Mesothelial cell of epicardium (in vitro differentiated cells): ENCODE data around the gene TXN. TPM values are rescaled to one million over a fixed set of nuclear protein-coding genes. Genes with fewer than 3 reads are reported as not detected.

ENCODE experiments used
- DNase-seq, 2 experiments: peaks; one replicate each; pipeline ENCODE4 v3.0.0; 2021; ENCODE audit warnings: low spot score in 2 of 2; ENCODE audit not compliant: unreplicated experiment in 2 of 2
- H3K27ac Mint-ChIP-seq: 2 replicates; pipeline ENCODE4 v1.8.0; 2021; ENCODE audit warnings: mixed read lengths
- H3K27me3 Mint-ChIP-seq: 2 replicates; pipeline ENCODE4 v1.8.0; 2021; ENCODE audit warnings: low read depth, mixed read lengths
- H3K36me3 Mint-ChIP-seq: 2 replicates; pipeline ENCODE4 v1.8.0; 2021; ENCODE audit warnings: mixed read lengths
- H3K4me1 Mint-ChIP-seq: 2 replicates; pipeline ENCODE4 v1.8.0; 2021; ENCODE audit warnings: mixed read lengths
- H3K4me3 Mint-ChIP-seq: 2 replicates; pipeline ENCODE4 v1.8.0; 2021; ENCODE audit warnings: mild to moderate bottlenecking, moderate library complexity, mixed read lengths
- H3K9me3 Mint-ChIP-seq: 2 replicates; pipeline ENCODE4 v1.8.0; 2021; ENCODE audit warnings: mixed read lengths
- total RNA-seq: library from RNA; stranded (reverse); gene quantifications from 3 replicates; pipeline ENCODE4 v1.2.1, GENCODE V29; 2021
- TF ChIP-seq, protein P1 (sequence below): fragments of 200-600 bp; sonication (generic); IDR thresholded peaks from one replicate; pipeline ENCODE4 v1.5.0; 2021; ENCODE audit warnings: antibody characterized with exemption; ENCODE audit not compliant: unreplicated experiment

The TXN gene
- total RNA-seq, 1 donor from 2014 or later = 114 TPM

DNA sequence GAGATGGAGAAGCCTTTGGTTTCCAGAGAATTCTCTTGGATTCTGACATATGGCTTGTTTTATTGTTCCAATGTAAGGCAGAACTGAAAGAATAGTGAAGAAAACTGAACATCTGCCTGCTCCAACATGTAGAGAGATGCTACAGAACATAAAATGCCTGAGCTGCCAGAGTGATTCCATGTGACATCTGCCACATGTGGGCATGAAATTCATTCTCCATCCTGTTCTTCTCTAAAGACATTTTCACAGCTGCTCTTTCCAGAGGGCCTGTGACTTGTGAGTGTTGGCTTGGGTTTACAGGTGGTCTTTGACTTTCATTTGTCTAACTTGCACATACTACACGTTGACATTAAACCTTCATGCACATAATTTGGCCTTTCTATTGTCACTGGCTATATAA, 33.7 kb upstream of the TXN start:
- H3K27ac Mint-ChIP-seq = no peak overlapping the region
- no peaks in the 10 kb centered on the region for H3K9me3 Mint-ChIP-seq
- DNase-seq = no peak
- no peaks in the 10 kb centered on the region for H3K27me3 Mint-ChIP-seq
- no peaks in the 10 kb centered on the region for H3K36me3 Mint-ChIP-seq
- TF ChIP-seq, protein P1, sequence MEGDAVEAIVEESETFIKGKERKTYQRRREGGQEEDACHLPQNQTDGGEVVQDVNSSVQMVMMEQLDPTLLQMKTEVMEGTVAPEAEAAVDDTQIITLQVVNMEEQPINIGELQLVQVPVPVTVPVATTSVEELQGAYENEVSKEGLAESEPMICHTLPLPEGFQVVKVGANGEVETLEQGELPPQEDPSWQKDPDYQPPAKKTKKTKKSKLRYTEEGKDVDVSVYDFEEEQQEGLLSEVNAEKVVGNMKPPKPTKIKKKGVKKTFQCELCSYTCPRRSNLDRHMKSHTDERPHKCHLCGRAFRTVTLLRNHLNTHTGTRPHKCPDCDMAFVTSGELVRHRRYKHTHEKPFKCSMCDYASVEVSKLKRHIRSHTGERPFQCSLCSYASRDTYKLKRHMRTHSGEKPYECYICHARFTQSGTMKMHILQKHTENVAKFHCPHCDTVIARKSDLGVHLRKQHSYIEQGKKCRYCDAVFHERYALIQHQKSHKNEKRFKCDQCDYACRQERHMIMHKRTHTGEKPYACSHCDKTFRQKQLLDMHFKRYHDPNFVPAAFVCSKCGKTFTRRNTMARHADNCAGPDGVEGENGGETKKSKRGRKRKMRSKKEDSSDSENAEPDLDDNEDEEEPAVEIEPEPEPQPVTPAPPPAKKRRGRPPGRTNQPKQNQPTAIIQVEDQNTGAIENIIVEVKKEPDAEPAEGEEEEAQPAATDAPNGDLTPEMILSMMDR = no peak
- H3K4me1 Mint-ChIP-seq = peaks cover 3% of the 10 kb centered on the region
- H3K4me3 Mint-ChIP-seq = no peak overlapping the region

DNA sequence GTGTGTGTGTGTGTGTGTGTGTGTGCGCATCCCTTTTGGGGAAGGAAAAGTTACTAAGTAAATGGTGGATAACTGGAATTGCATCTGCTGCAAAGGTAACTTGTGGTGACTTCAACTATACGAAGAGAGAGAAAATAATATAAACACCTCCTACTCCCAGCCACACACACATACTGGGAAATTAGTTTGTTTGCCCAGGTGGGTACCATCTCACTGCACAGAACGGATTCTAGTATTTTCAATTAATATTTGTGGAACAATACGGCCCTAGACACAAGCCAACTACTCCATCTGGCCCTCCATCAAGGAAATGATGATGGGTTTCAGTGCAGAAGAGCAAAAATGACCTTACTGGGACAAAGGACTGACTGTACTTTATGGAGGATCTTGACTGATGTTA, 32.2 kb upstream of the TXN start:
- Mint-ChIP-seq H3K27me3 (no peaks in the 10 kb centered on the region), H3K4me1 (peaks cover 10% of the 10 kb centered on the region), H3K9me3 (no peaks in the 10 kb centered on the region), H3K4me3 (no peak overlapping the region), H3K27ac (no peak overlapping the region), H3K36me3 (no peaks in the 10 kb centered on the region)
- no peak for DNase-seq
- TF ChIP-seq, protein P1 = no peak

DNA sequence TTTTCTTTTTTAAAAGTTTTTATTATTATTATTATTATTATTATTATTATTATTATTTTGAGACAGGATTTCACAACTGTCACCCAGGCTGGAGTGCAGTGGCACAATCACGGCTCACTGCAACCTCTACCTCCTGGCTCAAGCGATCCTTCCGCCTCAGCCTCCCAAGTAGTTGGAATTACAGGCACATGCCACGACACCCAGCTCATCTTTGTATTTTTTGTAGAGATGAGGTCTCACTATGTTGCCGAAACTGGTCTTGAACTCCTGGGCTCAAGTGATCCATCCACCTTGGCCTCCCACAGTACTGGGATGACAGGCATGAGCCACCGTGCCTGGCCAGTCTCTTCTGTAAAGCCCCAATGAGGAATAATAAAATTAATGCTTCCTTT, 31.0 kb upstream of the TXN start:
- Mint-ChIP-seq H3K4me3 (no peak overlapping the region), H3K9me3 (no peaks in the 10 kb centered on the region), H3K27ac (no peak overlapping the region), H3K27me3 (no peaks in the 10 kb centered on the region), H3K36me3 (no peaks in the 10 kb centered on the region), H3K4me1 (peaks cover 10% of the 10 kb centered on the region)
- TF ChIP-seq, protein P1 = no peak
- DNase-seq = no peak

DNA sequence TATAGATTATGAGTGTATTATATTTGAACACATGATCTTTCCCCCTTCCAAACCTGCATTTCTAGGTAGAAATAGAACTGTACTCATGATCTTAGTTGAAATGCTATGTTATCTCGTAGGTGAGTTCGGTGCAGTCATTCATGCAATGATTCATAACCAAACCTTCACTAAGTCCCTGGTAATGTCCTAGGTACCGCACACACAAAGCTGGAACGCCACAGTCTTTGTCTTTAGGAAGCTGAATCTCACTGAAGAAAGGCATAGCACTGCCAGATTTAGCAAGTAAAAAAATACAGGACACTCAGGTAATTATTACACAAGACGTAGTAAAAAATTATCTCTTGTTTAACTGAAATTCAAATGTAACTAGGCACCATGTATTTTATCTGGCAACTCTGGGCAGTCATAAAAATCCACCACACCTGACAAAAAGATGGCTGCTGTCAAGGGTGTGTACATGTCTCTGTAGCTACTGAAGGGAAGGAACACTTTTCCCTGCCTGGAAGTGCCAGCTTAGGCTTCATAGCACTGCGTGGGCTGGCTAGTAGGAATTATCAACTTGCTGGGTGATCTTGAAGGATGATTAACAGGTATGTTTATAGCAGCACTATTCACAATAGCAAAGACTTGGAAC, 28.0 kb upstream of the TXN start:
- no peak overlapping the region for H3K4me3 Mint-ChIP-seq
- H3K9me3 Mint-ChIP-seq = no peaks in the 10 kb centered on the region
- TF ChIP-seq, protein P1 = no peak

DNA sequence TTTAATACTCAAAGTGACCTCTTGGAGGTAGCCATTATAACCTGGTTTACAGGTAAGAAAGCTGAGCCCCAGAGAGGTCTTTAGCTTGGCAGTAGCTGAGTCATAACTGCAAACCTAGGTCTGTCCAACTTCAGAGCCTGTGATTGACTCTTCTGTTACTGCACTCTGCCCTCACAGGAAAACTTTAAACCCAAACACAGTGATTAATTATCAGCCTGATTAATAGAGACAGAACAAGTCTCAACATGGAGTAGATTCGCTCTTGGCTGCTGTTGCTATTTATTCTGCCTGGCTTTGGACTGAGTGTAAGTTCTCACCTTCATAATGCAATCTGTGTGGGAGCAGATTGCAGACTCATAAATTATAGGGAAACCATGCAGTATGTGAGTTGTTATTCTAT, 27.4 kb upstream of the TXN start:
- no peak overlapping the region for H3K4me3 Mint-ChIP-seq
- no peak overlapping the region for H3K27ac Mint-ChIP-seq
- DNase-seq = no peak

More for the DNA sequence above, 28.0 kb upstream of the TXN start:
- Mint-ChIP-seq H3K4me1 (peaks cover 10% of the 10 kb centered on the region), H3K27me3 (no peaks in the 10 kb centered on the region), H3K27ac (no peak overlapping the region), H3K36me3 (no peaks in the 10 kb centered on the region)
- DNase-seq = no peak

More for the DNA sequence above, 27.4 kb upstream of the TXN start:
- H3K4me1 Mint-ChIP-seq = peaks cover 10% of the 10 kb centered on the region
- no peaks in the 10 kb centered on the region for H3K36me3 Mint-ChIP-seq
- no peaks in the 10 kb centered on the region for H3K9me3 Mint-ChIP-seq
- TF ChIP-seq, protein P1 = no peak
- peaks cover 3% of the 10 kb centered on the region for H3K27me3 Mint-ChIP-seq
